Measurements from ENCODE around the gene TTF2. TPM values are rescaled to one million over a fixed set of nuclear protein-coding genes. Genes with fewer than 3 reads are reported as not detected.

TTF2 gene
- 8.4 and 13.6 TPM in 2 replicates for total RNA-seq

GRCh38 chr1:117059678-117060440 lies at the start of gene TTF2:
Gene TTF2 (plus strand): TSS chr1:117060326. CDS start chr1:117060347, 21 bp downstream.

GRCh38 chr1:117121589-117122329 lies 61.6 kb downstream of the TTF2 start, which contains the start of gene TRIM45:
Gene TRIM45 (minus strand): TSS chr1:117121749. CDS start chr1:117121201, 548 bp downstream.

Other genes with a start within 250 kb of the TTF2 start
- gene PTGFRN, start 150.4 kb upstream of the TTF2 start, total RNA-seq = 94.3 and 96.2 TPM in 2 replicates
- 0.26 and 0.31 TPM in 2 replicates for gene CD101, start 58.6 kb upstream of the TTF2 start, total RNA-seq
- 1.2 and 2.2 TPM in 2 replicates for gene TRIM45, start 61.4 kb downstream of the TTF2 start, total RNA-seq
- gene VTCN1, start 150.6 kb downstream of the TTF2 start, total RNA-seq = not detected in 2 replicates